DOHH2 (cell line): ENCODE data around the gene APLF.

Experiments used
- CTCF ChIP-seq: fragments of 200-600 bp; sonication (generic); IDR thresholded peaks from one replicate; pipeline ENCODE4 v1.5.1; 2014; ENCODE audit warnings: antibody characterized with exemption, mild to moderate bottlenecking, low read depth, low read length; ENCODE audit not compliant: poor library complexity, severe bottlenecking
- EZH2phosphoT487 ChIP-seq: fragments of 200-600 bp; sonication (generic); IDR thresholded peaks from 2 replicates; pipeline ENCODE4 v1.6.1; 2017; ENCODE audit warnings: borderline replicate concordance, mild to moderate bottlenecking, antibody characterized with exemption, low read length, moderate library complexity, mixed read lengths

GRCh38 chr2:68454719-68455118 lies 12.7 kb upstream of the APLF start:
- TF ChIP-seq CTCF (no peak), EZH2phosphoT487 (no peak)
